Smooth muscle cell (in vitro differentiated cells): ENCODE results near the gene KDM4B. TPM values are rescaled to one million over a fixed set of nuclear protein-coding genes. Genes with fewer than 3 reads are reported as not detected.

Source experiments
- DNase-seq: peaks from one replicate; lab custom pipeline; 2025; ENCODE audit not compliant: unreplicated experiment; lab: John Stamatoyannopoulos, UW
- H2AFZ ChIP-seq: fragments of 200-600 bp; sonication (generic); 2 replicates; pipeline ENCODE4 v1.6.0; 2016; ENCODE audit warnings: antibody characterized with exemption, low read depth, mild to moderate bottlenecking
- H3F3A ChIP-seq: fragments of 200-600 bp; sonication (generic); 2 replicates; pipeline ENCODE4 v1.6.0; 2017; ENCODE audit warnings: antibody characterized with exemption, low read depth
- H3K27ac ChIP-seq: fragments of 200-600 bp; sonication (generic); 2 replicates; pipeline ENCODE4 v1.5.1; 2016; ENCODE audit warnings: low read depth, mild to moderate bottlenecking
- H3K27me3 ChIP-seq: fragments of 200-600 bp; sonication (generic); 2 replicates; pipeline ENCODE4 v1.6.1; 2016; ENCODE audit warnings: low read depth, mild to moderate bottlenecking
- H3K36me3 ChIP-seq: fragments of 200-600 bp; sonication (generic); 2 replicates; pipeline ENCODE4 v1.5.1; 2016; ENCODE audit warnings: low read depth
- H3K4me1 ChIP-seq: fragments of 200-600 bp; sonication (generic); 2 replicates; pipeline ENCODE4 v1.5.1; 2016; ENCODE audit warnings: low read depth
- H3K4me2 ChIP-seq: fragments of 200-600 bp; sonication (generic); 2 replicates; pipeline ENCODE4 v1.6.0; 2016; ENCODE audit warnings: mild to moderate bottlenecking
- H3K4me3 ChIP-seq: fragments of 200-600 bp; sonication (generic); 2 replicates; pipeline ENCODE4 v1.5.1; 2016; ENCODE audit warnings: mild to moderate bottlenecking
- H3K79me2 ChIP-seq: fragments of 200-600 bp; sonication (generic); 2 replicates; pipeline ENCODE4 v1.6.0; 2016; ENCODE audit warnings: low read depth, mild to moderate bottlenecking
- H3K9ac ChIP-seq: fragments of 200-600 bp; sonication (generic); 2 replicates; pipeline ENCODE4 v1.6.0; 2016; ENCODE audit warnings: low read depth
- H3K9me3 ChIP-seq: fragments of 200-600 bp; sonication (generic); replicated peaks from 2 replicates; pipeline ENCODE4 v1.5.1; 2016; ENCODE audit warnings: low read depth
- H4K20me1 ChIP-seq: fragments of 200-600 bp; sonication (generic); 2 replicates; pipeline ENCODE4 v1.6.0; 2016; ENCODE audit warnings: low read depth
- CTCF ChIP-seq: fragments of 200-600 bp; sonication (generic); IDR thresholded peaks from 2 replicates; pipeline ENCODE4 v1.5.1; 2017; ENCODE audit warnings: borderline replicate concordance, mild to moderate bottlenecking, antibody characterized with exemption; ENCODE audit not compliant: insufficient read depth, poor library complexity, severe bottlenecking
- WGBS: methylation state at CpG from one replicate; pipeline ENCODE4 v1.1.7; 2016; ENCODE audit warnings: low lambda C conversion rate; 5-methylcytosine and 5-hydroxymethylcytosine counted together
- polyA plus RNA-seq: library from polyadenylated mRNA; unstranded; fragments of >200 nt; fragmentation: Nextera tagmentation; extraction: Ambion mirVana; gene quantifications from 2 replicates; pipeline ENCODE4 v1.2.1, GENCODE V29; 2016
- total RNA-seq: library from RNA; depleted of rRNA; stranded (reverse); fragments of >200 nt; gene quantifications from 2 replicates; pipeline ENCODE4 v1.2.3, GENCODE V29; 2014

KDM4B gene
- total and polyA plus RNA-seq, 2 experiments from 2014 or later = 27.9 to 32.3 TPM

GRCh38 chr19:5132698-5133651, 164.1 kb downstream of the KDM4B start:
- WGBS = 79% methylated on average over 27 of the region's 27 CpGs
- H3K4me1 ChIP-seq = peaks cover 21% of the 10 kb centered on the region
- no peaks in the 10 kb centered on the region for H3K9me3 ChIP-seq
- no peak for DNase-seq
- no peaks in the 10 kb centered on the region for H3K36me3 ChIP-seq
- no peak overlapping the region for H2AFZ ChIP-seq
- no peak overlapping the region for H3K9ac ChIP-seq
- H3F3A ChIP-seq = no peaks in the 10 kb centered on the region
- no peak for TF ChIP-seq CTCF
- no peak overlapping the region for H3K4me3 ChIP-seq
- H3K79me2 ChIP-seq = no peaks in the 10 kb centered on the region
- peaks cover 17% of the 10 kb centered on the region for H4K20me1 ChIP-seq
- no peaks in the 10 kb centered on the region for H3K27me3 ChIP-seq
- H3K27ac ChIP-seq = peak overlapping the region; percentile 68
- H3K4me2 ChIP-seq = no peak overlapping the region

GRCh38 chr19:5133986-5134595, 165.2 kb downstream of the KDM4B start:
- Histone ChIP-seq H3K79me2 (no peaks in the 10 kb centered on the region), H3K27ac (no peak overlapping the region), H3K9me3 (no peaks in the 10 kb centered on the region), H3K9ac (no peak overlapping the region), H3K4me1 (peaks cover 13% of the 10 kb centered on the region), H4K20me1 (peaks cover 20% of the 10 kb centered on the region), H2AFZ (no peak overlapping the region), H3K4me2 (no peak overlapping the region), H3K36me3 (no peaks in the 10 kb centered on the region), H3K27me3 (no peaks in the 10 kb centered on the region), H3K4me3 (no peak overlapping the region), H3F3A (no peaks in the 10 kb centered on the region)
- no peak for DNase-seq
- TF ChIP-seq CTCF = no peak
- 91% methylated on average over 29 of the region's 30 CpGs for WGBS

GRCh38 chr19:5134691-5135090, 165.8 kb downstream of the KDM4B start:
- H3K4me3 ChIP-seq = no peak overlapping the region
- H4K20me1 ChIP-seq = peaks cover 20% of the 10 kb centered on the region
- H3K27me3 ChIP-seq = no peaks in the 10 kb centered on the region
- no peaks in the 10 kb centered on the region for H3K79me2 ChIP-seq
- no peak overlapping the region for H2AFZ ChIP-seq
- no peak overlapping the region for H3K9ac ChIP-seq
- DNase-seq = no peak
- no peaks in the 10 kb centered on the region for H3K36me3 ChIP-seq
- H3K4me2 ChIP-seq = no peak overlapping the region
- peaks cover 12% of the 10 kb centered on the region for H3K4me1 ChIP-seq
- H3F3A ChIP-seq = no peaks in the 10 kb centered on the region
- no peaks in the 10 kb centered on the region for H3K9me3 ChIP-seq
- 90% methylated on average over 10 of the region's 10 CpGs for whole genome bisulfite sequencing
- TF ChIP-seq CTCF = no peak
- H3K27ac ChIP-seq = no peak overlapping the region
